ENCODE measurements around the gene BCO1. TPM values are rescaled to one million over a fixed set of nuclear protein-coding genes. Genes with fewer than 3 reads are reported as not detected.
"Not testable (repeated sequence)": the region's sequence is repeated elsewhere in the genome, so short reads cannot be mapped to it uniquely, and the experiment has no call there.

Gene BCO1, protein sequence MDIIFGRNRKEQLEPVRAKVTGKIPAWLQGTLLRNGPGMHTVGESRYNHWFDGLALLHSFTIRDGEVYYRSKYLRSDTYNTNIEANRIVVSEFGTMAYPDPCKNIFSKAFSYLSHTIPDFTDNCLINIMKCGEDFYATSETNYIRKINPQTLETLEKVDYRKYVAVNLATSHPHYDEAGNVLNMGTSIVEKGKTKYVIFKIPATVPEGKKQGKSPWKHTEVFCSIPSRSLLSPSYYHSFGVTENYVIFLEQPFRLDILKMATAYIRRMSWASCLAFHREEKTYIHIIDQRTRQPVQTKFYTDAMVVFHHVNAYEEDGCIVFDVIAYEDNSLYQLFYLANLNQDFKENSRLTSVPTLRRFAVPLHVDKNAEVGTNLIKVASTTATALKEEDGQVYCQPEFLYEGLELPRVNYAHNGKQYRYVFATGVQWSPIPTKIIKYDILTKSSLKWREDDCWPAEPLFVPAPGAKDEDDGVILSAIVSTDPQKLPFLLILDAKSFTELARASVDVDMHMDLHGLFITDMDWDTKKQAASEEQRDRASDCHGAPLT
- total RNA-seq = 0.04 and 0.07 TPM in 2 replicates

DNA sequence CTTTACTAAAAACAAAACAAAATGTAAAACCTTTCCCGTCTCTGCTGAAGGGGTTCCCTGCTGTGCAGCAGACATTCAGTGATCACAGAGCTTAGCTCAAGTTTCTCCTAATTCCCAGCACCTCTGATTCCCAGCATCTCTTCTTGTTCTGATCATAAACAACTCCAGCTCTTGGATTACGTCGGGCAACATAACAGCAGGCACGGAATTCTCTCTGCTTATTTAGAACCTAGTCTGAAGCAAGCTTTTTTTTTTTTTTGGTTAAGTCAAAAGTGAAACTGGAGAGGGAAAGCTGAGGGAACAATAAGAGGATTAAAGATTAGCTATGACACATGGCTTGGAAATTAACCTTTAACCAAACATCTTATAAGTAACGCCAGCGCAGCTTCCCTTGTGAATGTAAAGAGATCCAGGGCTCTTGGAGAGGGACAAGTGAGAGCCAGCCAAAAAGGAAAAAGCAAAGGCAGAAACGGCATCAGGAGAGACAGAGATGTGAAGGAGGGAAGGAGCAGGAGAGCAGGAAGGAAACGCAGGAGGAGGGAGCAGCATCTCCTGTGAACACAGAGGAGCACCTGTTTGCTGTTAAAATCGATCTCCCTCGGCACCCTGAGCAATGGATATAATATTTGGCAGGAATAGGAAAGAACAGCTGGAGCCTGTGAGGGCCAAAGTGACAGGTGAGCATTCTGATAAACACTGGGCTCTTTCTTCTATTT is at the start of gene BCO1:
TSS of gene BCO1 (plus strand) at position 394 of the 716 bp plus-strand sequence. CDS start at position 614, 220 bp downstream.
- no peak for DNase-seq (ENCODE audit: low read depth, low spot score)

DNA sequence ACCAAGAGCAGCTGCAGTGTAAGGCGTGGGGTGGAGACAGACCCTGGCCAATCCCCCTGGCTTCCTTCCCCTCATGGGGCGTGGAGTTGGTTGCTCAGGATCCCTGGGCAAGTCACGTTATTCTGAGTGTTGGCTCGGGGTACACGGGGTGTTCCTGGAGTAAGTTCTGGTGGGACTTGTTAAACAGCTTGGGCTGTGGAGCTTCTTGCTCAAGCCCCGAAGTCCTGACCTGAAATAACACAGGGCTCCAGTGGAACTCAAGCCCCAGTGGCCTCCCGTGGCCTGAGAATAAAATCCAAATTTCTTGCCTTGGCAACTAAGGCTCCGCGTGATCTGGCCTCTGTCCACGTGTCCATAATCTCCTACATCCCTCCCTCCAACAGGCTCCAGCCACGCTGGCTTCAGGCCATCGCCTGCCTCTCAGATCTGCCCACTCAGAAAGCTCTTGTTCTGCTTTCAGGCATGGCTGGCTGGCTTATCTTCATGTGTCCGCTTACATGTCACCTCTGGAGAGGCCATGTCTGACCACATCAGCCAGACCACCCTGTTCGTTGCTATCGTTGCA is 49.3 kb upstream of the BCO1 start:
- no peak for DNase-seq (ENCODE audit: low read depth, low spot score)

DNA sequence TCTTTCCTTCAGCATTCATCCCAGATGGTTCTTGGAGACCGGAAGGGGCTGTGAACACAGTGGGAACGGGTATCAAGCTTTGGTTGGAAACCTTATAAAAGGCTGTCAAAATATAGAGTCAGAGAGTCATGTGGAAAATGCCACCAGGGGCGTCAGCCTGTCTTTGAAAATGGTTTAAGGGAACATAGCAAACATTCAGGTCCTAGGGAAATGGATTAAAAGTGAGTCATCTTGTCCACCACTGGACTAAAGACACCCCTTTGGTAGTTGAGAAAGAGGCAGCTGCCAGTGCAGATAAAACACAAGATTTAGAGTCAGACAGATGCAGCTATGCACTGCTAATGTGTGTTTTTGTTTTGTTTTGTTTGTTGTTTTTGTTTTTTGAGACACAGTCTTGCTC is 47.8 kb upstream of the BCO1 start:
- DNase-seq (ENCODE audit: low read depth, low spot score) = no peak

DNA sequence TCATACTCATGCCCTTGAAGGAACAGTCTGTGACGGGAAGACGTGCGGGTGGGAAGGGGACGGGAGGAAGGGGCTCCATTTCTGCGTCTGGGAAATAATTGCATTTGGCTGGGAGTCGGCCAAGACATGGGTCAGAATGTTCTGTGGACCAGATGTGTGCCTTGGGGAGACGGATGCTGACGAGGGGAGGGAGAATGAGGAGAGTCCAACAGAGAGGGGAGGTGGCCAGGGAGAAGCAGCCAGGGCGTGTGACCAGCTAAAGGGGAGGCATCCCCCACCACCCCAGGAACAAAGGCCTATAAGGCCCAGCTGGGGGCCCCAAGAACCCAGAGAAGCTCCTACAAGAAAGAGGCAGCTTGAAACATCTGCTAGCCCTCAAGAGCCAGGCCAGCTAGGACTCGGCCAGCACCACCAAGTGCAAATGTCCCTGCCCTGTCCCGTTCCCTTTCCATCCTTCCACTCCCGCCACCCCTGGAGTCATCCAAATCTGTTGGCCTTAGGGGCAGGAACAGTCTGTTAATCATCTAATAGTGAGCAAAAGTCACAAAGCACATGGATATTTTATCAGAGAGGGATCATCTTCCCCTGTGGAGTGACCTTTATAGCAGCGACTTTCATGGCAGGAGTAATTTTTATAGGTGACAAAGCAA is 42.5 kb upstream of the BCO1 start:
- no peak for DNase-seq (ENCODE audit: low read depth, low spot score)

DNA sequence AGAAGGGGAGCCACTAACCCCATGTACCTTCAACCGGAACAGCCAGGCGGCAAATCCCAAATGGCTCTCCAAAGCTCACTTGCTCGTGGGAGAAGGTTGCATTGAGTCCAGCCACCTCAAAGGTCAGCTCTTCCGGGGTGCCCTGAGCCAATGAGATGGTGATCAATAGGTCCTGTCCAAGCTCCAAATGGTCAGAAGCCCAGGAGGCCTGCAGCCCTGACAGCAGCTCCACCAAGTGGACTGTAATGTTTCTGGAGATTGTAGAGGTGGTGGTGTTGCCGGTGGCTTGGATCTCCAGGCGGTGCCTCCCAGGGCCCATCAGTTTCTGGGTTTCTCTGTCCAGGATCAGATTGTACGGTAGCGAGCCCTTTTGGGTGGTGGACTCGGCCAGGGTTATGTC is 39.9 kb upstream of the BCO1 start:
- DNase-seq (ENCODE audit: low read depth, low spot score) = no peak

DNA sequence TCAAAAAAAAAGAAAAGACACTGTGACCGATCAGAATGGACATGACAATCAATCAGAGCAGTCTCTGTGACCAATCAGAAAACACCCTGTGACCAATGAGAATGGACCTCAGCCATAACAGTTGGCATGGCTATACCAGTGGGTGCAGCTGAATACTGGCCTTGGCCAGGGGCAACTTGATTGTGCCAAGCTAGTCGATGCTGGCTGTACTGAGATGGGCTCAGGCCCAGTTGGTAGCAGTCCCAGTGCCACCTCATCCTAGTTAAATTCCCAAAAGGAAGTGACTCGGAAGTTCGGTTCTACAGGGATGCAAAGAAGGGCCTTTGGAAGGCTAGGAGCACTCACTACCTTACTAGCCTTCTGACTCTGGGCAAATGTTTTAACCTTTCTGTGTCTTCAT is 37.2 kb upstream of the BCO1 start:
- DNase-seq (ENCODE audit: low read depth, low spot score) = no peak

DNA sequence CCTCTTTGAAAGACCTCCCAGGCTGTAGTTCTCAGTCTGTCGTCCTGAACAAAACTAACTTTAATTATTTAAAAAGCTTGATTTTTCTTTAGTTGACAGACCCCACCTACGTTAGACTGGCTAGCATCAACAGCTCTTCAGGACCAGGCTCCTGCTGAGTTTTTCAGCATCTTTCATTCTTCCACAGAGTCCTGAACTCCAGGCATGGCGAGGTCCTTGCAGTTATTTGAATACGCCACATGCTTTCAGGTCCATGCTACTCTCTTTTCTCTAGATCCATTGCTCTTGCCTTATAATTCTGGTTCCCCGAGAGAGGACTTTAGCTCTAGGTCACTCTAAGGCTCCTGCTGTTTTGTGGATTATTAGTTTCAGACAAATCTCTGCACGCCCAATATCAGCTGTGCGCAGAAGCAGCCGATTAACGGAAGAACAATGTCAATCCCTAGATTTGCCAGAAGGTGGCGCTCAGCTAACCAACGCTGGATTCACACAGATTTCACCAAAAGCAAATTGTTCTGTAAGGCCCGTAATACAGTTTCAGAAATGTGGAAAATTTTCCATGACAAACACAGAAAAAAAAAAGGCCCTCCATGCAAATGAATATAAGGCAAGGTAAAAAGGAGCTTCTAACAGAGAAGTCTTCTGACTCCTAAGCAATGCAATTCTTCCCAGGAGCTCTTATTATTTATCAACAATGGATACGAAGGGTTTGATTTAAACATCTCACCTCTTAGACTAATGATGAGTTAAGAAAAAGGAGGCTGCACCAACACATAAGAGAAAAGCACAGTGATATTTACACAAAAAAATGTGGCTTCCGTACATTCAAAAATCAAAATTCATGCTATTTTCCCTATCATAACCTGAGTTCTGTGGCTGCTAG is 33.5 kb upstream of the BCO1 start:
- peak; percentile 13 for DNase-seq (ENCODE audit: low read depth, low spot score)

DNA sequence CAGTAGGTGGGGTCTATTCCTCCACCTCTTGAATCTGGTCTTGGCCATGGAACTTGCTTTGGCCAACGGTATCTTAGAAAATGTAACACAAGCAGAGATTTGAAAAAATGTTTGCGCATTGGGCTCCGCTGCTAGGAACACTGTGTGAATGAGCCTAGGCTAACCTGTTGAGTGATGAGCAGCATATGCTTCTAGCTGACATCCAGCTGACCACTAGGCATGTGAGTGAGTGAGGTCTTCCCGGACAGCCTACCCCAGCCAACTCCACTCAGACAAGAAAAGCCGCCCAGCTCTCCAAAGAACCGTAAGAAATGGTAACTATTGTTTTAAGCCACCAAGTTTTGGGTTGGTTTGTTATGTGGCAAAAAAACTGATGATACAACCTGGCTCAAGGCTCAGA is 31.4 kb upstream of the BCO1 start:
- DNase-seq (ENCODE audit: low read depth, low spot score) = no peak

DNA sequence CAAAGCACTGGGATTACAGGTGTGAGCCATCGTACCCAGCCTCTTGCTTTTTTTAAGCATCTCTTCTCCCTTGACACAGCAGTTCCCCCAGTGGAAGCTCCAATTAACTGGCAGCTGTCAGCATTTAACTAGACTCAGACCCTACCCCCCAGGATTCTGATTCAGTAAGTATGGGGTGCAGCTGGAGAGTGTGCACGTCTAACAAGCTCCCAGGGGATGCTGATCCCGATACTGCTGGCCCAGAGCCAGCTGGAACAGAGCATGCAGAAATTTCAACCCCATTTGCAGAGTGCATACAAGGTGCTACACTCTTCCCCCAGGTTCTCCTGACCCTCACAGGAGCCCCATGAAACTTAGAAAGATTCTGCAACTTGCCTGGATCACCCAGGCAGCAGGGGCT is 27.7 kb upstream of the BCO1 start:
- DNase-seq (ENCODE audit: low read depth, low spot score) = no peak

DNA sequence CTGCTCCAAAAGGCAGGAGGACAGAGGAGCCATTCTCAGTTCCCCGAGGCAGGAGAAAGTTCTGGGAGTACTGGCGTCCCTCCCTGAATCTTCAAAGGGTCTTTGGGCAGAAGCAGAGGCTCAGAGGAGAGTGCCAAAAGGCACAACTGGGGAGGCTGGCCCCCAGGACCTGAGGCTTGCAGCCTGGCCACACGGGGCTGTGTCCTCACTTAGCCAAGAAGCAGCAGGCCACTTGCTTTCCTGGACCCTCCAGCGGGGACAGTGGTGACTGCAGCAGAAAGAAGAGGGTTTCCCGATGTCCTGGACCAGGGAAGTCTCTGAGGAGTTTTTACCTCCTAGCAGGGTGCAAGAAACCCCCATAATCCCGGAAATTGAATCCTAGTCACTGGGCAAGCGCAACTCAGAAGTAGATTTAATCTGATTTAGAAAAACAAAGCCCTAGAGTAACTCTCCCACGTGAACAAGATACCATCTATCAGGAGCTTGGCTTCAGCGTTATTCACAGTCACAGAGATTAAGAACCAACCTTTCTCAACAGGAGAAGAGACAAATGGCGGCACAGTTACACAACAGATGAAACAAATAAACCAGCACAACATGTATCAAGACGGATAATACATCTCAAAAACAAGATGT is 25.5 kb upstream of the BCO1 start:
- no peak for DNase-seq (ENCODE audit: low read depth, low spot score)

DNA sequence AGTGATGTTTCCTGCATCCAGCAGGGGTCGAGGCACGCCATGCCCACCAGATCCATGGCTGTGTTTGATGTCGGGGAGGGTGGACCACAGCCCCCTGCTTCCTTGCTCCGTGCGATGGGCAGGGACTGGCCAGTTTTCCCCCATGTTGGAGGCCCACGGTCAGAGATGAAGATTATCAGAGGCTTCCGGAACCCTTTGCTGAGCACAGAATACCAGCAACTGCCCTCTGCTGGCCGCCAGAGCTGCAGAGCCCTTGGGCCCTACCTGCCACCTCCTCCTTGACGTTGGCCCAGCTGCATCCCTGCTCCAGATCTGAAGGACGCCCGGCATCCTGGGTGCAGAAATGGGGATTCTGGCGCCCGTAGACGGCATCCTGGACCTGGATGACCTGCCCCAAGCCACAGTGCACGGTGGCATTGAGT is 23.7 kb upstream of the BCO1 start:
- no peak for DNase-seq (ENCODE audit: low read depth, low spot score)

DNA sequence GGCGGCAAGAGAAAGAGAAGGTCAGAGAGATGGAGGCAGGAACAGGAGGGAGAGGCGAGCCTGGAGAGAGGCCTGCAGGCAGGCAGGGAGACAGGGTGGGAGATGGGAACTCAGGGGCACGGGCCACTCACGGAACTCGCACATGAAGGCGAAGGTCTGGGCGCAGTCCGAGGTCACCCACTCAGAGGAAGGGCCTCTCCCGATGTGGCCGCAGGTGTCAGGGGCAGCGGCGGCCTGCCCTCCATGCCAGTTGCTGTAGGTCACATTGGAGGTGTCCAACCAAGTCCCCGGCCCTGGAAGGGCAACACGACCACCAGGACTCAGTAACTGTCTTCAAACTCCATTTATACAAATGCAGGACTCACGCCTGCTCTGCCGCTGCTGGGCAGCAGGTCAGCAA is 22.4 kb upstream of the BCO1 start:
- DNase-seq (ENCODE audit: low read depth, low spot score) = no peak

DNA sequence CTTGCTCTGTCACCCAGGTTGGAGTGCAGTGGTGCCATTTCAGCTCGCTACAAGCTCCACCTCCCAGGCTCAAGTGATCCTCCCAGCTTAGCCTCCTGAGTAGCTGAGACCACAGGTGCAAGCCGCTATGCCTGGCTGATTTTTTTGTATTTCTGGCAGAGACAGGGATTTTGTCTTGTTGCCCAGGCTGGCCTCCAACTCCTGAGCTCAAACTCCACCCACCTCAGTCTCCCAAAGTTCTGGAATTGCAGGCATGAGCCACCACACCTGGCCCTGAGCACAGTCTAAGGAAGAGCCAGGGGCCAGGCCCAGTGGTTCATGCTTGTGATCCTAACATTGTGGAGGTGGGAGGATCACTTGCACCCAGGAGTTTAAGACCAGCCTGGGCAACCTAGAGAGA is 21.8 kb upstream of the BCO1 start:
- DNase-seq (ENCODE audit: low read depth, low spot score) = no peak

DNA sequence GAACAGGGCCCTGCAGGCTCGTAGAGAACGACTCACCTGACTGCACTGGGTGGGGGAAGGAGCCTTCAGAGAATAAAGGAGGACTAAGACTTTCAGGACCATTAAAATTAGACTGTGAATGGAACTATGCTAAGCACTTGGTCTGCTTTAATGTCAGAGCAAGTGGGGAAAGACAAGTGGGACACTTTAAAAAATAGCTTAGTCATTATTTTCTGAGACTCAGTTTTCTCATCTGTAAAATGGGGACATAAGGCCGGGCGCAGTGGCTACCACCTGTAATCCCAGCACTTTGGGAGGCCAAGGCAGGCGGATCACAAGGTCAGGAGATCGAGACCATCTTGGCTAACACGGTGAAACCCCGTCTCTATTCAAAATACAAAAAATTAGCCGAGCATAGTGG is 19.3 kb upstream of the BCO1 start:
- DNase-seq (ENCODE audit: low read depth, low spot score) = no peak

DNA sequence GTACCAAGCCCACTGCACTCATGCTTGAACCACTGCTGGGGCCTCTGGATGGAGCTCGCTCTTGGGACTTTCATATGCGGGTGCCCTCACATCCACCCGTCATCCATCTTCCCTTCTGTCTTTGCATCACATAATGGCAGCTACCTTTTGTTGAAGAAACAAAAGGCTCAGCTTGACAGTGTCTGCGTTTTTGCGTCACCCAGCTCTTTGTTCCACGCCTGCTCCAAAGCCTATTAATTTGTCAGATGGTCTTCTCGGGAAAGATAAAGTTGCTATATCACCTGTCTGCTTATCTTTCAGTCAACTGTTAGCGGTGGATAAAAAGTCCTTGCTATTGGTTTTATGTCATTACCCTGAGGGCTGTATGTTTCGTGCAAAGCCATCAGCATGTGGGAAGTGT is 18.1 kb upstream of the BCO1 start:
- no peak for DNase-seq (ENCODE audit: low read depth, low spot score)

DNA sequence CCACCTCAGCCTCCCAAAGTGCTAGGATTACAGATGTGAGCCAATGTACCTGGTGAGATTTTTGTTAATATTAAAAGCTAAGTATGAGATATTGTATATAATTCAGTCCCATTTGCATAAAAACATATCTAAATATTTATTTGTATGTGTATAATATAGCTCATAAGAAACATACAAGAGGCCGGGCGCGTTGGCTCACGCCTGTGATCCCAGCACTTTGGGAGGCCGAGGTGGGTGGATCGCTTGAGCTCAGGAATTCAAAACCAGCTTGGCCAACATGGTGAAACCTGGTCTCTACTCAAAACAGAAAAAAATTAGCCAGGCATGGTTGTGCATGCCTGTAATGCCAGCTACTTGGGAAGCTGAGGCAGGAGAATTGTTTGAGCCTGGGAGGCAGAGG is 16.8 kb upstream of the BCO1 start:
- DNase-seq (ENCODE audit: low read depth, low spot score) = no peak

DNA sequence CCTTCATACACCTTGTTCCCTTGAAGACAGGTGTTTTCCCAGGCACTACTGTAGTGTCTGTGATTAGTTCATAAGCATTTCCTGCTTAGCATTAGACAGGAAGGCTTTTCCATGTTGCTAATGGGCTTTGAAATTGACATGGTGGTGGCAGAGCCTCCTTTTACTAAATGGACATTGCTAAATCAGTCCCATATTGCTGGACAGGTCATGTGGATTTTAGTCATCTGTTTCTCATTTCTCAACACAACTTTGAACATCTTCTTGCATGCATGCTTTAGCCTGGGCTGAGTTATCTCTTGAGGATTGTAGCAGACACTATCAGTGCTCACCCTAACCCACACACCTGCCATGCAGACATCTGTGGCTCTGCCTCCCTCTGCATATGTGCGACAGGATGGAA is 13.7 kb upstream of the BCO1 start:
- no peak for DNase-seq (ENCODE audit: low read depth, low spot score)

DNA sequence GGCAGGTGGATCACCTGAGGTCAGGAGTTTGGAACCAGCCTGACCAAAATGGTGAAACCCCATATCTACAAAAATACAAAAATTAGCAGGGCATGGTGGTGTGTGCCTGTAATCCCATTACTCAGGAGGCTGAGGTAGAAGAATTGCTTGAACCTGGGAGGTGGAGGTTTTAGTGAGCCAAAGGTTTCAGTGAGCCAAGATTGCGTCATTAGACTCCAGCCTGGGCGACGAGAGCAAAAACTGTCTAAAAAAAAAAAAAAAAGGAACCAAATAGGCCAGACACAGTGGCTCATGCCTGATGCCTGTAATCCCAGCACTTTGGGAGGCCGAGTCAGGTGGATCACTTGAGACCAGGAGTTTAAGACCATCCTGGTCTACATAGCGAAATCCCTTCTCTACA is 12.8 kb upstream of the BCO1 start:
- not testable (repeated sequence) for DNase-seq (ENCODE audit: low read depth, low spot score)

DNA sequence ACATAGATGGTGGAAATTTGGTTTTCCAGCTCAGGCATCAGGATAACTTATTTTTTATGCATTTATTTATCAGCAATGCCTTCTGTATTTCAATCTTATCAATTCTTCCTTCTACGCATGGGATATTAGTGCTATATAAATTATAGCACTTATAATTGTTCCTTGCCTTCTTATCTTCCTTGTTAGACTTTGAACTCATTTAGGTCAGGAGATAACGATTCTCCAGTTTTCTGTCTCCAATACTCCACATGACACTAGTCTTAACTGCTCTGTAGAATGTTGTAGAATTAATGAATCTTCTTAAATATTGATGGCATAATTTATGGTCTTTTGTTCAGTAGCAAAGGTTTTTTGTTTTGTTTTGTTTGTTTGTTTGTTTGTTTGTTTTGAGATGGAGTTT is 10.7 kb upstream of the BCO1 start:
- DNase-seq (ENCODE audit: low read depth, low spot score) = no peak

DNA sequence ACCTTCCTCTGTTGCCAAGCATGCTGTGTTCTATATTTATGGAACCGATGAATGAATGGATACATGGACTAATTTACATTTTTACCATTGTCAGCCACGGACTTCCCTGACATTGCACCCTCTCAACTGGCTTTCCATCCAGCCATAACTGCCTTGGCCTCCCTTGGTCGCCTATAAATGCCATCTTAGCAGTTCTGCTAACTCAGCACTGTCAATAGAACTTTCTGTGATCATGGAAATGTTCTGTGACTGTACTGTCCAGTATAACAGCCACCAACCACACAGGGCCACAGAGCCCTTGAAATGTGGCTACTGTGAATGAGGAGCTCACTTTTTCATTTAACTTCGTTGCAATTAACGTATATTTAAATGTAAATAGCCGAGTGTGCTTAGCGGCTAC is 8.7 kb upstream of the BCO1 start:
- no peak for DNase-seq (ENCODE audit: low read depth, low spot score)

Measured in pulmonary artery endothelial cell (primary cell).